ENCODE data around the gene ASS1.

ASS1 gene

DNA sequence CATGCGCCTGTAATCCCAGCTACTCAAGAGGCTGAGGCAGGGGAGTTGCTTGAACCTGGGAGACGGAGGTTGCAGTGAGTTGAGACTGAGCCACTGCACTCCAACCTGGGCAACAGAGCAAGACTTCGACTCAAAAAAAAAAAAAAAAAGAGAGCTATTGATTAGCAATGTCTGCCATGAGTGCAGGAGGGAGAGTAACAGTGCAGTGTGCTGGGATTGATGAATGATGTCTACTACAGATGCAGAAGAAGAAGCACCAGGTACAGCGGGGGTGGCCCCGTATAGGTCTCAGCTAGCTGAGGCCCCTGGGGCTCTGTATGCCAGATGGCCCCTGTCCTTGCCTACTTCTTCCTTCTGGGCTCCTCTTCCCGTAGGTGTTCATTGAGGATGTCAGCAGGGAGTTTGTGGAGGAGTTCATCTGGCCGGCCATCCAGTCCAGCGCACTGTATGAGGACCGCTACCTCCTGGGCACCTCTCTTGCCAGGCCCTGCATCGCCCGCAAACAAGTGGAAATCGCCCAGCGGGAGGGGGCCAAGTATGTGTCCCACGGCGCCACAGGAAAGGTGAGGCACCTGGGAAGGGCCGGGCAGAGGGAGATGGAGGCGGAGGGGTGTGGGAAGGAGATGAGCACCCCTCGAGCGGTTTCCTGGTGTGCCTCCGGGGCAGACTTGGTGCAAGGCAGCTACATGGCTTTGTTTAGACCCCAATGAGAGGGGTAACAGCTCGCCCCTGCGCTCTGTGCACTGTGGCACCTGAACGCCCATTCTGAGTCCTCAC lies 13.5 kb downstream of the ASS1 start:
- DNase-seq = no peak

DNA sequence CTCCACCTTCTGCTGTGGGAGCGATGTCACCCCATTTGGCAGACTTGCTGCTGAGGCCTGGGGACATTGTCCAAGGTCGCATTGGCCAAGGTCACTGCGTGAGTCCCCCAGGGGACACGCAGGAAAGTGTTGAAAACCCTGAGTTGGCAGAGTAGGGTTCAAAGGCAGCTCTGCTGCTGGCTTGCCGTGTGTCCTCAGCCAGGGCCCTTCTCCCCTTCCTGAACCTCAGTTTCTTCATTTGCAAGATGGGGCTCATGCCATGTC lies 14.0 kb downstream of the ASS1 start:
- DNase-seq = no peak

DNA sequence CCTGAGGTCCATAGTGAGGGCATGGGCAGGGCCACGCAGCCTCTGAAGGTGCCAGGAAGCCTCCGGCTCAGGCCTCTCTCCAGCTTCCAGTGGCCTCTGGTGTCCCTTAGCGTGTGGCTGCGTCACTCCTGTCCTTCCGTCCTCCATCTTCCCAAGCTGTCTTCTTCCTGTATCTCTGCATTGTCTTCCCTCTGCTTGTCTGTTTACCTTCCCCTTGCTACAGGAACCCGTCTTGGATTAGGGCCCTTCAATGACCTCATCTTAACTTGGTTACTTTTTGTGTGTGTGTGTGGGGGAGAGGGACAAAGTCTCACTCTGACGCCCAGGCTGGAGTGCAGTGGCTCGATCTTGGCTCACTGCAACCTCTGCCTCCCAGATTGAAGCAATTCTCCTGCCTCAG lies 14.4 kb downstream of the ASS1 start:
- DNase-seq = no peak

DNA sequence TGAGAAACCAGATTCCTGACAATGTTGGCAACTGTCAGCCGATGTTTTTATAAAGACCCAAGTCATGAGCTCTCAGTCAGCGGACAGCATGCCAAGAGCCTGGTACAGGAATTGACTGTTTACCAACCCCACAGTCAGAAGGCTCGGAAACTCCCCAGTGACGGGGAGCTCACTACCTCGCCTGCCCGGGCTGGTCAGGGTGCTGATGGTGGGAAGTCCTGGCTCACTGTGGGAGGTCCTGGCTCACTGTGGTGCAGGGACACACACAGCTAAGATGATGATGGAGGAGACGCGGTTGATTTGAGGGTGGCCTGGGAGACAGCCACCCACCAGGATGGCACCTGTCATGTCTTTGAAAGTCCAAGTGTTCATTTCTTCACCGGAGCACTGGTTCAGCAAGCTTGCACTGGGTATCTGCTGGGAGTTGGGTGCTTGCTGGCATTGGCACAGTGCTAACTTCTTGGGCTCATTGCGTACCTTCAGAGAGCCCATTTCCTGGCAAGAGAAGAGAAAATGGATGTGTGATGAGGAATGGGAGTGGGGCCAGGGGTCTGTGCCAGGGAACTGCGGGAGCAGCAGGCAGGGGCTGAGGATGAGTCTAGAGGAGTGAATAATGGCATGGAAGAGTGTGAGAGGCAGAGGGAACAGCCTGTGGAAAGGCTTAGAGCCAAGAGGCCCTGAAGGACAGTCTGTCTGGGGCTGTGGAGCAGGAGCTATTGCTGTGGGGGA lies 15.3 kb downstream of the ASS1 start:
- no peak for DNase-seq

DNA sequence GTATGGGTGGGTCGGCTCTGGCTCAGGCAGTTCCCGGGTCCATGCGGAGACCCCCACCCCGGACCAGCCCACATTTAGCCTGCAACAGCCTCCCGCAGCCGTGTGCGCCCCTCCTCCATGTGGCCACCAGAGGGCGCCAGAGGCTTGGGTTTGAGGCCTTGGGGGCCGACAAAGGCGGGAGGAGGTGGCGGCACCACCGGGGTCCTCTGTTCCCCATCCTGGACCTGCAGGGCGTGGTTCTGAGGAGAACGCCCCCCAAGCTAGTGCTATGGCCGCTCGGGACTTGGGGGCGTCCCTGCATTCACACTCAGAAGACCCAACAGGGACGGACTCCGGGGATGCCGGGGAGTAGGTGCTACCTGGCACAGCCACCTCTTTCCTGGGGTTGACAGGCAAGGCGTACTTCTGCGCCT lies 16.5 kb downstream of the ASS1 start:
- DNase-seq = peak; percentile 30

DNA sequence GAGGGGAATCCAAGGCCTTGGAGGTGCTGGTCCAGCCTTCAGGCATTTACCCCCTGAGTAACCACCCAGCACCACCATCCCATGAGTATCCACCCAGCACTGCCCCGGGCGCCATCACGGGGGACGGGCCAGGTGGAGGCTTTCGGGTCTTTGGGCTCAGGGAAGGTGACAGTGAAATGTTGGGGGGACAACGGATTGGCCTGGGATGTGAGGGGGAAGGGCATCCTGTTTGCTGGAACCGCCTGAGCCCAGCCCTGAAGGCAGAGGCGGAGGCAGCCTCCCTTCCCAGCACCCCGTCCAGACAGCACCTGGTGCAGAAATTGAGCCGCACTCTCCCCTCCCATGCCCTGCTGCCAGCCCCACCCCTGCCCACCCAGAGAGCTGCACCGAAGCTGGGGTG lies 17.0 kb downstream of the ASS1 start:
- DNase-seq = no peak

DNA sequence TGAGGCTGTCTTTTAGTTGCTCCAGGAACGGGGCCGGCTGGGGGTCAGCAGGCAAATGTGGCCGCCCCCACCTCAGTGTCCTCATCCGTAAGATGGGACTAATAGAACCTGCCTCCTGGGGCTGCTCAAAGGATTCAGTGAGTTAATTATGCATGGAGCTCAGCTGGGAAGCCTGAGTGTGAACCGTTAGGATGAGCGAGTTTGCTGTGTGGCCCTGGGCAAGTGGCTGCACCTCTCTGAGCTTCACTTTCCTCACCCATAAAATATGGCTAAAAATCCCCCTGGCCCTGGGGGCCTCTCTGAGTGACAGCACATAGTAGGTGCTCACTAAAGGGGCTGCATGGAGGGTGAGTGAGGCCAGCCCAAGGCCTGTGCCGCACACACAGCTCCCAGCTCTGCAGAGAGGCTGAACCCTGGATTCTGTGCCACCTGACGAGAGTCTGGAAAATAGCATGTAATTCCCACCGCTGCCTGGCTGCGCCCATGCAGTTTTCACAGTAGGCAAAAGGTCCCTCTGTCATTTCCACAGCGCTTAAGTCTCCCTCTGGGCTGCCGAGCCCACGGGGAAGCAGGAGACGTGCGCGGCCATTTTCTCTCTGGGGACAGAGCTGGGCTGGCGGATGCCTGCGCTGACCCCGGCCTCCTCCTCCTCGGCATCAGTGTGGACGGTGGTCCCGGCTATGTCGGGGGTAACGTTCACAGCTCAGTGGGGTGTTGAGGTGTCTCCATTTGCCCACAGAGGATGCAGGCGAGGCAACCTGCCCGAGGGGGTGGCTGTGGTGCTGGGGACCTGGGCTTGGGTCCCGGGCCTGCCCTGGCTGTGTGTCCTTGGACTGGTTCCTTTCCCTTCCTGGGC lies 18.2 kb downstream of the ASS1 start:
- DNase-seq = no peak

DNA sequence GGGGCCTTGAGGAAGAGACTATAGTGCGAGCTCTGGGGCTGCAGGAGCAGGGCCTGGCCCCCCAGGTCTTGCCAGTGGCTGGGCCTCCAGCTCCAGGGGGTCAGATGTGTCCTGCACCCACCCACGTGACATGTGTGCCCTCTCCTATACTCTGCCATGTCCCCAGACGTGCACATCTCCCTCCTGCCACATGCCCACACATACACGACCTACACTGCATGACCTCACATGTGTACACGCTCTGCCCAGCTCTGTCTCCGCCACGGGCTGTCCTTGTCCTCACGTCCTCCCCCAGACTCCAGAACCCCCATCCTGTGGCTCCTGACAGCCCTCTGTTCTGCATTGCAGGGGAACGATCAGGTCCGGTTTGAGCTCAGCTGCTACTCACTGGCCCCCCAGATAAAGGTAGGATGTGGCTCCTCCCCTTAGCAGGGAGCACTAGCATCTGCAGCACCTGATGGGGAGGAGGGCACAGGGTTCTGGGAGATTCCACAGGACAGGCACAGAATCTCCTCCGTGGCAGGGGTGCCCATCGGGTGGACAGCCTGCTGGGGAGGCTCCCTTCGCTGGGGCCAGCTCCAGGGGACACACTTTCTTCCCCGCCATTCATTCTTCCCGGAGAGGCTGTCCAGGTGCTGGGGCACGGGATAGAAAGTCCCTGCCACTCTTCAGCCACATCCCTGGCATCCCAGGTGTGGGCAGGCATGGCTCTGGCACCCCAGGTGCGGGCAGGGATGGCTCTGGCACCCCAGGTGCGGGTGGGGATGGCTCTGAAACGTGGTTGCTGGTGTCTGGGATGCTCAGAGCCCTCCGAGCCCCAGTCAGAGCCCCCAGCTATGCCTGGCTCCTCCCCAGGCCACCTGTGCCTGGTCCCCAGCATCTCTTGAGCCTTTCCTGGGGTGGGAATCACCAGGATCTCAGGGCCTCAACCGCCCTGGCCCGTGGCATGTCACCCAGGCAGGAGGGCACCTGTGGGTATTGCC lies 19.3 kb downstream of the ASS1 start:
- DNase-seq = no peak

DNA sequence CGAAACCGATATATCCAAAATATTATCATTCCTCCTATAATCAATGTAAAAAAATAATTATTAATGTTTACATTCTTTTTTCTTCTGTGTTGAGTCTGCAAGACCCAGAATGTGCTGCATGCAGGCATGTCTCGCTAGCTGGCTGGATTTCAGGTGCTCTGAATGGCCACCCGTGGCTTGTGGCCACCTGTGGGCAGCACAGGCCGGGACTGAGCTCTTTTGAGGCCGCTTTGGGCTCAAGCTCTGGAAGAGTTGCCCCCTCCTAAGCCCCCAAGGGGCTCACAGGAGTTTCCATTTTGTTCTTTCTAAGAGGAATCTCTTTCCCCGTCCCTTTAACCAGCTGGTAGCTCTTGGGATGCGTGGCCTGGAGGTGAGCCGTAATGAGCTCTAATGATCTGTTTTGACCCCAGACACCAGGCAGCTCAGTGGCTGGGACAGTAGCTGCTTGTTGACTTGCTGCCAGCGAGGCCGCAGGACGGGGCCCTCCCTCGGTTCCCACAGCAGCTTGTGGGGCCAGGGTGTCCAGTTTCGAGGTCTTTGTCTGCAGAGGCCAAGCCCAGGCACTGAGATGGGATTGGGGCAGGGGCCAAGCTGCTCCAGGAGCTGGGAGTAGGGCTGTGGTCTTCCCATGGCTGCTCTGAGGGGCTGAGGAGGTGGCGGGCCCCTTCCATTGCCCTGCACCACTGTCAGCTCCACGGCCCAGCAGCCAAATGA lies 20.8 kb downstream of the ASS1 start:
- no peak for DNase-seq

DNA sequence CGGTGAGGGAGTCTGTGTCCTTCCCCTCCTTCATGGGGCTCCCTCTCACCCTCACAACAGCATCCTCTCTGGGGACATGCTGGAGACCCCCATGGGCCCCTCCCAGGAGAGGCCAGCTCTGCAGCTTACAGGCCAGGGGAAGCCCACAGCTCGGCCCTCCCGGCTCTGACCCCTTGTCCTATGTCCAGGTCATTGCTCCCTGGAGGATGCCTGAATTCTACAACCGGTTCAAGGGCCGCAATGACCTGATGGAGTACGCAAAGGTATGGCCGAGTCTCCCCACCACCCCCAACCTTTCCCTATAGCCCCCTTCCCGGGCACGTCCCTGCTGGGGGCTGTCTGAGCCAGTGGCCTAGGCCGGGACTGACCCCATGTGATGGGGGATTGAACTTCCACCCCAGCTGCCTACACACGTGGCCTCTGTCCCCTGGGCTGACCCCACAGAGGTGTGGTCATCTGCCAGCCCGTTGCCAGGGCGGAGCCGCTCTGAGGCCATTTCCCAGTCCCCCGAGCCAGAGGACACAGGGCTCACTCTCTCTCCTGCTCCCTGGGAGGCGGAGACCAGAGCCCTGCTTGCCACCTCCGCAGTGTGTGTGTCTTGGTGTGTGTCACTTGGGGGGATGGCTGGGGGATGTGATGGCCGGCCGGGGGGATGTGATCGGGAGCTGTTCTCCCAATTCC lies 21.9 kb downstream of the ASS1 start:
- DNase-seq = no peak

DNA sequence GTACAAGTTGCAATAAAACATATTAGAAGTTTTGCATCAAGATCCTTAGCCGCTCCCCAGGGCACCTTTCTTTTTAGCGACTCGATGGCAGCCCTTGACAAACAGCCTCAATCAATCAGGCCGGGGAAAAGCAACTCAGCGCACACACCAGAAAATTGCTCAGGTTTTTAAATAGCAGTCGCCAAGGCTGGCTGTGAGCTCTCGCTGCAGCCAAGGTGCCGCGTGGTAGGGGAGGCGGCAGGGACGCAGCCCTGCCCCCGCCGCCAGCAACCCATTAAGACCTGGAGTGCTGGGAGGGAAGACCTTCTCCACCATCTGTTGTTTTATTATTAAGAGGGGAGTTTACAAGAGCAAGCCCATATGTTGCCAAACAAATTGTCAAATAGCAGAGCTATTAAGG lies 22.6 kb downstream of the ASS1 start:
- DNase-seq = no peak

DNA sequence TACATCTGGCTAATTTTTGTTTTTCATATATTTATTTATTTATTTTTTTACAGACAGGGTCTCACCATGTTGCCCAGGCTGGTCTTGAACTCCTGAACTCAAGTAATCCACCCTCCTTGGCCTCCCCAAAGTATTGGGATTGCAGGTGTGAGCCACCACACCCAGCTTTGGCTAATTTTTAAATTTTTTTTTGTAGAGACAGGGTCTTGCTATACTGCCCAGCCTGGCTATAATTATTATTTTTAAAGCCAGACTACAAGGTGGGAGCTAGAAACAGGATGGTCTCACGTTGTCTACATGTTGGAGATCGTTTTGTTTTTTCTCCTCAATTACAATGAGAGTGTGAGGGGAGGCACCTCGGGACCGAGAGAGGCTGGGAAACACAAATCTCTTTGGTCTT lies 23.8 kb downstream of the ASS1 start:
- no peak for DNase-seq

DNA sequence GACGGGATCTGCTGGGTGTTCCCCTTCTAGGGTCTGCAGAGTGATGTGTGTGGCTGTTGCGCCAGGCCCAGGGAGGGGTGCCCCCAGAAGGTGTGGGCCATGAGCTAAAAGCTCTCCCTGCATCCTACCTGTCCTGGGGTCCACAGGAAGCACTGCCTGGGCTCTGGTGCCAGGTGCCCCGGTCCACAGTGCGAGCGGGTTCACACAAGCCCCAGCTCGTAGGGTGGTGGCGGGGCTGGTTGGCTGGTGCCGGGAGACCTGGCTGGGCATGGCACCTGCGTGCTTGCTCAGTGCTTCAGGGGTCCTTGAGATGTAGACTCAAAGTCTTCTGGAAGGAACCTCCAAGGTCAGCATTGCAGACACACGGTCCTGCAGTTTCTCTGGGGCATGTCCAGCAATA lies 25.5 kb downstream of the ASS1 start:
- no peak for DNase-seq

DNA sequence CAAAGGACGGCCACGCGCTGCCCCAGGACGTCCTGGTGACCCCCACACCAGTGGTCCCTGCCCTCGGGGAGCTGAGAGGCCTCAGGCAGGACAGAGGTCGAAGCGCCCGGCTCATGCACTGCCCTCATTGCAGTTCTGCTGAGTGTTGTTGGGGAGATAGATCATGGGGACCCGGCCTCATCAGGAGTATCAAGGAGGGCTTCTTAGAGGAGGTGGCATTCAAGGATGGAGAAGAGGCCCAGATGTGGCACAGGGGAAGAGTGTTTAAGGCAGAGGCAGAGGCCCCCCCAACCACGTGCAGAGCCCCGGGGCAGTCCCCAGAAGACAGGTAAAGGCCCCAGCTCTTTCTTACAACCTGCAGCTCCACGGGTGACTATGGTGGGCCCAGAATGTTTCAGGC lies 26.2 kb downstream of the ASS1 start:
- no peak for DNase-seq

DNA sequence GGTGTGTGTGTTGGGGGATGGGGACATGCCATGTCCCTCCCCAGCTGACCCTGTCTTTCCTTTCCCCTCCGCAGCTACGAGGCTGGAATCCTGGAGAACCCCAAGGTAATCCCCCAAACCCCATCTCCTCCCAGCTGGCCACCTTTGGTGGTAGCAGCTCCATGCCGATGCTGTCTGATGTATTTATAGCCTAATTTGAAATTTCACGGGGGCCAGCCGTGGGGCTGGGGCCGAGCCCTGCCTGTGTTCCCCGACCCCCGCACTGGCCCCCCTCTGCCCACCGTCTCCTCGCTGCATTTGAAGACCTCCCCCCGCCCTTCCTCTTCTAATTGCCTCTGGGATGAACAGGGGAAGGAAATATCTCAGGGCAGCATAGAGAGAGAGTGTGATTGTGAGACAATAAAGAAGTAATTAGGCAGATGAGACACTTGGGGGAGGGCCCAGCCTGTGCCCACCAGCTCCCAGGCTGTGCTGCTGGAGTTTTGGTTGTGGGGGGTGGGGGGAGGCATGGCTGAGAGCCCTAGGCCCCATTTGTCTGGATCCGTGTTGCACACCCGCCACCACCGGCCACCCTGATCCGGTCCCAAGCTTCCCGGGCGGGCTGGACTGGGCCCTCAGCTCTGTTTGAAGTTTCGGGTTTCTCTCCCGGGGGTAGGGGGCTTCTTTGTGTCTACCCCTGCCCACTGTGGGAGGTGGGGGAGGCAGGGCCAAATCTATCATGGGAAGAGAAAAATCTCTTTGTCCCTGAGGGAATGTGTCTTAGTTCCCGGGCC lies 26.8 kb downstream of the ASS1 start:
- no peak for DNase-seq

DNA sequence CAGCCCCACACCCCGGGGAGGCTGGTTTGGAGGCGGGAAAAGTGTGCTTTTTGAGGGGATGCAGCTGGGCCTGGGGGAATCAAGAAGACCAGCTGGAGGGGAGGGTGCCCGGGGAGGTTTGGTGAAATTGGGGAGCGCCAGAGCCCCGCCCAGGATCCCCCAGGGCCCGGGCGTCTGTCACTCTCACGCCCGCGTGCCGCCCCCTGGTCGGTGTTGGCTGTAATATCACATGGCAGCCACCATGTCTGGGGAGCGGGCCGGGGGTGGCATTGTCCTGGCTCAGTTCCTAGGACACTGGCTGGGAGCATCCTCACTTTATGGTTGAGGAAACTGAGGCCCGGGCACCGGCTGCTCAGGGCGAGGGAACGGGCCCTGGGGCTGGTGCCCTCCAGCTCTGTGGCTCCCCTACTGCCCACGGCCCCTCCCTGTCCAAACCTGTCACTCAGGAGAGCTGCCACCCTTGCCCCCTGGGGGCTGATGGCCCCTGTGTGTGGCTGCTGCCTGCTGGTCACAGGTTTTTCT lies 27.5 kb downstream of the ASS1 start:
- no peak for DNase-seq

DNA sequence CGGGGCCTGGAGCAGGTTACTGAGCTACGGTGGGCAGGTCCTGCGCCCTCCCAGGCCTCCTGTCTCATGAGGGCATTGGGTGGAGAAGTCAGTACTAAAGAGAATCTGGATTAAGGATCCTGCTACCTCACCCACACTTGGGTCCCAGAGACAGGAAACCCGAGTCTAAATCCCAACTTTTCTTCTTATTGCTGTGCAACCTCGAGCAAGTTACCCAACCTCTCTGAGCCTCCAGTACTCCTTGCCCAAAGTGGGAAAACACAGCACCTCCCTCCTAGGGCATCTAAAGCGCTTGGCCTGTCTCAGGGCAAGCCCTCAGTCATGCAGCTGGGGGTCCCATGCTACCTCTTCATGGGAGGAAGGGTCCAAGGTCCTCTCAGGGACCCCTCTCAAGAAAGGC lies 28.2 kb downstream of the ASS1 start:
- DNase-seq = no peak

DNA sequence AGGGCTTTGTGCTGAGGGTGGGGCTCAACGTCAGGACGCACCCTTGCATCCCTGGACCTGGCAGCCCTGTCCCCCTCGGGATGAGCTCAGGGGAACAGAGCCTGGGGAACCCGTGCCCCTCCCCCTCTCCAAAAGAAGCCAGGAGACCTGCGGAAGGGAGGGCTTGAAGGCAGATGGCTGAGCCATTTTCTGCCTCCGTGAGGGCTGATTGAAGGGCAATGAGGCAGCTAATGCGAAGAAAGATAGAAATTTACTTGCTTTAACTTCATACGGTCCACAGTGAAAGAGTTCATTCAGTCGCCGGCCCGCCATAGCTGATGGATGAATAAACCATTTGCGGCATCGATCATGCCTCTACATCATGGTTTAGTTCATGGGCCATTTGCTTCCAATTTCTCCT lies 28.8 kb downstream of the ASS1 start:
- DNase-seq = no peak

DNA sequence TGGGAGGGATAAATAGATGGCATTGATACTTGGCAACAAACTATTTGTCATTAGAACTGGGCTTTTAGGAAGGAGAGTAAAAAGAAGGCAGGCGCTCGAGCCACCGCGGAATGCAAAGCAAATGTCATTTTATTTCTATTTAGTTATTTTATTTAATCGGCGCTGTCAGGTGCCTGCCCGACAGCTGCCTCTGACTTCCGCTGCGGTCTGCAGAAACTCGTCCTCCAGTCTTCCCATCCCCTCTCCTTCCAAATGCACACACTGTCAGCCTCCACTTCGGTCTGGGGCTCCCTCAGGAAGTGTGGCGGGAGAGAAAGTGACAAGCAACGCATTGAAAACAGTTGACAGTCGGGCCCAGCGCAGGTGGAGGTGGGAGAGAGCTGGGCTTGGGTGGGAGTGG lies 29.3 kb downstream of the ASS1 start:
- no peak for DNase-seq

DNA sequence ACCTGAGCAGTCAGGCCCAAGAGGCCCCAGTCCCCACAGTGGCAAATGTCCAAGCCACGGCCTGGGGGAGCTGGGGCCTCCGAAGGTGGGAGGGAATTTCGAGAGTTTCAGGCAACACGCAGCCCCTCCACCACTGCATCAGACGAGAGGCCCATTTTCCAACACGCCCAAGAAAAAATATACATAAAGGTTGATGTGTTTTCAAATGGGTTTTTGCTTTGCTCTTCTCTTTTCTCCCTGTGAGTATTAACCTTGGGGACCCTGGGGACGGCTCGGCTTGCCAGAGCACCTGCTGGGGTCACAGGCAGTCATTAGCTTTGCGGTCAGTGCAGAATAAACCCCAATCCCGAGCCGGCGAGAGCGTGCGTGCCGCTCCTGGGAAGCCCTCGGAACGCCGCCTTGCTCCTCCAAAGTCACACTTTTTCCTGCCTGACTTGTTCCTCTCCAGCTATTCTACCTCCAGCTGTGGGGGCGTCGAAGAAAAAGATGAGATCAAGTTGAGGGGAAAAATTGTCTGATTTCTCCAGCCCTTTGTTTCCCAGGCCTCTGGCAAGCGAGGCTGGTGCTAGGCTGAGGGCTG lies 31.5 kb downstream of the ASS1 start:
- no peak for DNase-seq

Data from fibroblast of skin of back (primary cell).